Sciatic nerve (tissue), 2 donors: ENCODE data around the gene SWSAP1. TPM values are rescaled to one million over a fixed set of nuclear protein-coding genes. Genes with fewer than 3 reads are reported as not detected.
A peak's percentile ranks its signal among the peaks of the same experiment; 100 is the strongest.
"Not testable (repeated sequence)": the region's sequence is repeated elsewhere in the genome, so short reads cannot be mapped to it uniquely, and the experiment has no call there.

ENCODE experiments used
- ATAC-seq: fragments of 200-7000 bp; cut with Tn5 transposase; one replicate; pipeline ENCODE4 v1.9.1; 2020; ENCODE audit warnings: mild to moderate bottlenecking, moderate library complexity
- DNase-seq: peaks from one replicate; pipeline ENCODE4 v3.0.0-alpha.2; 2020; ENCODE audit warnings: low spot score
- intact Hi-C: fragments of 100-400 bp; cut with DNase I; formaldehyde crosslinking; loops from one replicate; pipeline ENCODE4 v1.14.2; 2022
- total RNA-seq: library from RNA; stranded (reverse); fragmentation: NEBNext Ultra II Directional; extraction: Animal tissue kit (Norgen Biotek cat#: 25700); gene quantifications from one replicate; pipeline ENCODE4 v1.2.1, GENCODE V29; 2021
- donor health status: DM: no; HTN: no; CAD: no.
- donor health status: DM: no; HTN: no; CAD: no.

SWSAP1 gene
- total RNA-seq, 1 donor from 2014 or later: 1.3 TPM

- intact Hi-C loops: loop anchor here (10.0 kb wide), 1 partner anchor 61 kb away; the partner anchor contains the start of genes ODAD3 and PRKCSH
- DNase-seq (peak; percentile 57), ATAC-seq (no peak)
Observed at GRCh38 chr19:11373885-11374432, 507 bp upstream of the SWSAP1 start.

- DNase-seq (peak; percentile 80), ATAC-seq (peak; percentile 7)
- intact Hi-C loops: loop anchor here (10.0 kb wide), 1 partner anchor 59 kb away; the partner anchor contains the start of genes ODAD3 and PRKCSH
Observed at GRCh38 chr19:11375143-11375948, 880 bp downstream of the SWSAP1 start.

GRCh38 chr19:11377237-11377636 is 2.8 kb downstream of the SWSAP1 start:
- no peak for DNase-seq
- no peak for ATAC-seq
- intact Hi-C loops: loop anchor here (10.0 kb wide), 1 partner anchor 58 kb away; the partner anchor contains the start of genes ODAD3 and PRKCSH

GRCh38 chr19:11377756-11378155 is 3.3 kb downstream of the SWSAP1 start:
- DNase-seq (no peak), ATAC-seq (no peak)
- intact Hi-C loops: loop anchor here (10.0 kb wide), 1 partner anchor 57 kb away; the partner anchor contains the start of genes ODAD3 and PRKCSH

- DNase-seq (no peak), ATAC-seq (no peak)
- intact Hi-C loops: loop anchor here (10.0 kb wide), 1 partner anchor 56 kb away; the partner anchor contains the start of genes ODAD3 and PRKCSH
Observed at GRCh38 chr19:11378319-11379189, 4.1 kb downstream of the SWSAP1 start.

GRCh38 chr19:11379269-11379845 is 4.9 kb downstream of the SWSAP1 start:
- not testable (repeated sequence) for ATAC-seq, DNase-seq
- intact Hi-C loops: loop anchor here (10.0 kb wide), 1 partner anchor 55 kb away; the partner anchor contains the start of genes ODAD3 and PRKCSH

- ATAC-seq (no peak), DNase-seq (no peak)
- intact Hi-C loops: loop anchor here (10.0 kb wide), 1 partner anchor 55 kb away; the partner anchor contains the start of genes ODAD3 and PRKCSH
Observed at GRCh38 chr19:11379857-11380350, 5.4 kb downstream of the SWSAP1 start.

GRCh38 chr19:11380653-11381537 is 6.4 kb downstream of the SWSAP1 start:
- intact Hi-C loops: no loop called here
- ATAC-seq (peak; percentile 93), DNase-seq (peak; percentile 95)

- intact Hi-C loops: no loop called here
Observed at GRCh38 chr19:11382898-11383705, 8.6 kb downstream of the SWSAP1 start.

GRCh38 chr19:11383706-11384048 is 9.2 kb downstream of the SWSAP1 start:
- DNase-seq (no peak), ATAC-seq (no peak)
- intact Hi-C loops: no loop called here

More at GRCh38 chr19:11382898-11383705, 8.6 kb downstream of the SWSAP1 start:
- peak; percentile 74 for DNase-seq
- ATAC-seq: peak; percentile 16

- intact Hi-C loops: no loop called here
- ATAC-seq: no peak
- DNase-seq: no peak
Observed at GRCh38 chr19:11384778-11385129, 10.3 kb downstream of the SWSAP1 start.

- DNase-seq: no peak
- no peak for ATAC-seq
- intact Hi-C loops: no loop called here
Observed at GRCh38 chr19:11387162-11388034, 12.9 kb downstream of the SWSAP1 start.

- no peak for ATAC-seq
- intact Hi-C loops: no loop called here
- no peak for DNase-seq
Observed at GRCh38 chr19:11390359-11390758, 15.9 kb downstream of the SWSAP1 start.

- DNase-seq (no peak), ATAC-seq (no peak)
- intact Hi-C loops: no loop called here
Observed at GRCh38 chr19:11390933-11391680, 16.6 kb downstream of the SWSAP1 start.

- ATAC-seq: no peak
- intact Hi-C loops: no loop called here
Observed at GRCh38 chr19:11397089-11397610, 22.7 kb downstream of the SWSAP1 start.

More at GRCh38 chr19:11397089-11397610, 22.7 kb downstream of the SWSAP1 start:
- no peak for DNase-seq
